ENCODE measurements around the gene ZDHHC21.

DNA sequence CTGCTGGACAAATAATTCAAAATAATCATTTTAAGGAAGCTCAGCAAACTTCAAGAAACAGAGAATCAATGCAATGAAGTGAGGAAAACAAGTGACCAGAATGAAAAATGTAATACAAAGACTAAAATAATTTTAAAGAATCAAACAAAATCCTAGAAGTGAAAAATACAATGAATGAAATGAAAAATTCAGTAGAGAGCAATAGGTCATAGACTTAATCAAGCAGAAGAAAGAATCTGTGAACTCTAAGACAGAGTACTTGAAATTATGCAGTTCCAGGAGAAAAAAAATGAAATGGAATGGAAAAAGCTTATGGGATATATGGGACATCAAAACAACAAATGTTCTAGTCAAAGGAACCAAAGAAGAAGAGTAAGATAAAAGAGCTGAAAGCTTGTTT lies 11.8 kb upstream of the ZDHHC21 start:
- TF ChIP-seq CTCF (IDR thresholded peaks at IDR 0.05): no peak
- no peak for TF ChIP-seq POLR2A (IDR thresholded peaks at IDR 0.05)
- TF ChIP-seq POLR2AphosphoS5 (IDR thresholded peaks at IDR 0.05): no peak

Measured in prostate gland (tissue), 2 donors.